Activated CD4-positive, alpha-beta T cell treated with anti-CD3 and anti-CD28 coated beads for 36 hours (primary cell): ENCODE data around the gene ASB4. TPM values are rescaled to one million over a fixed set of nuclear protein-coding genes. Genes with fewer than 3 reads are reported as not detected.
A peak's percentile ranks its signal among the peaks of the same experiment; 100 is the strongest.

Source experiments
- ATAC-seq: fragments of 200-7000 bp; cut with Tn5 transposase; one replicate; pipeline ENCODE4 v1.10.0; 2021; ENCODE audit warnings: mild to moderate bottlenecking, moderate library complexity
- CTCF ChIA-PET: fragments of 350-600 bp; sonication (Branson Sonifier 250); formaldehyde crosslinking; loops from one replicate; lab custom pipeline; 2021; ENCODE audit warnings: antibody characterized with exemption; lab: Charles Lee
- POLR2A ChIA-PET: fragments of 350-600 bp; sonication (Branson Sonifier 250); formaldehyde crosslinking; loops from one replicate; lab custom pipeline; 2021; ENCODE audit warnings: antibody characterized with exemption, inconsistent platforms; lab: Charles Lee
- DNase-seq: peaks from one replicate; pipeline ENCODE4 v3.0.0-alpha.2; 2020
- H3K27ac Mint-ChIP-seq: one replicate; pipeline ENCODE4 v1.8.0; 2021; ENCODE audit warnings: mixed read lengths
- H3K27me3 Mint-ChIP-seq: one replicate; pipeline ENCODE4 v1.8.0; 2021; ENCODE audit warnings: mixed read lengths
- H3K36me3 Mint-ChIP-seq: one replicate; pipeline ENCODE4 v1.8.0; 2021; ENCODE audit warnings: low read depth, mixed read lengths
- H3K4me1 Mint-ChIP-seq: one replicate; pipeline ENCODE4 v1.8.0; 2021; ENCODE audit warnings: mixed read lengths
- H3K4me3 Mint-ChIP-seq: one replicate; pipeline ENCODE4 v1.8.0; 2021; ENCODE audit warnings: mild to moderate bottlenecking, moderate library complexity, mixed read lengths
- H3K9me3 Mint-ChIP-seq: one replicate; pipeline ENCODE4 v1.8.0; 2021; ENCODE audit warnings: low read depth, mixed read lengths
- intact Hi-C, 2 experiments: fragments of 100-400 bp; cut with DNase I in 1 of 2; cut with micrococcal nuclease in 1 of 2; formaldehyde crosslinking; loops; one replicate each; pipeline versions ENCODE4 v1.14.2 to v1.15.1; 2022 to 2024; cut with DNase I, micrococcal nuclease
- total RNA-seq, 2 experiments: library from RNA; stranded (reverse); gene quantifications; one replicate each; pipeline ENCODE4 v1.2.3, GENCODE V29; 2021

ASB4 gene
- total RNA-seq, 2 experiments from 2014 or later: not detected

GRCh38 chr7:95469187-95469586 lies 16.6 kb upstream of the ASB4 start:
- intact Hi-C loops: no loop called here
- Mint-ChIP-seq H3K27me3 (peaks cover 2% of the 10 kb centered on the region), H3K9me3 (no peaks in the 10 kb centered on the region), H3K4me3 (no peak overlapping the region), H3K4me1 (peaks cover 13% of the 10 kb centered on the region), H3K36me3 (no peaks in the 10 kb centered on the region), H3K27ac (no peak overlapping the region)
- ATAC-seq (no peak), DNase-seq (no peak)
- CTCF ChIA-PET: no interaction called here
- POLR2A ChIA-PET: no interaction called here

GRCh38 chr7:95469848-95470247 lies 15.9 kb upstream of the ASB4 start:
- POLR2A ChIA-PET: no interaction called here
- Mint-ChIP-seq H3K9me3 (no peaks in the 10 kb centered on the region), H3K27ac (no peak overlapping the region), H3K4me1 (peaks cover 13% of the 10 kb centered on the region), H3K4me3 (no peak overlapping the region), H3K27me3 (no peaks in the 10 kb centered on the region), H3K36me3 (no peaks in the 10 kb centered on the region)
- ATAC-seq (no peak), DNase-seq (no peak)
- intact Hi-C loops: loop anchor here (10.0 kb wide), 3 partner anchors 215 to 815 kb away; partner anchors contain the start of gene SGCE (in 1 of the 2)
- CTCF ChIA-PET: interaction anchor here (1.3 kb wide), 1 partner anchor 42 kb away, joined by 3 read pairs; no protein-coding TSS in a partner anchor

DNA sequence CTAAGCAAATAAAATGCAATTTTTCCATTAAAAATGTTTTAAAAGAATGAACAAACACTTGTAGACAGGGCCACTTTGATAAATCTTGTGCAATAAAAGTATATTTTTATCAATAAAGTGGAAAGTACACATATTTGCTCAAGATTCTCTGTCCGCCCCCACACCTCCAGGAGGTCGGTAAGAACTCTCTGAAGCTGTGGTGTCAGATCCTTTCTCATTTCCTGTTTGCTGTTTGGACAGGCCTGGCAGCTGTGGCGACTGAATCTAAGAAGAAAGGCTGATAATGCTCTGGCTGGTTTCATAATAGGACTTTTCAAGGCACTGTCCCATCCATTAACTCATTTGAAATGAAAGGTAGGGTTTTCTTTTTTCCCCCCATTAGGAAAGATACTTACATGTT lies 15.3 kb upstream of the ASB4 start:
- ATAC-seq: no peak
- intact Hi-C loops: loop anchor here (10.0 kb wide), 3 partner anchors 216 to 816 kb away; partner anchors contain the start of gene SGCE (in 1 of the 2)
- peak; percentile 22 for DNase-seq
- Mint-ChIP-seq H3K4me3 (no peak overlapping the region), H3K36me3 (no peaks in the 10 kb centered on the region), H3K4me1 (peaks cover 13% of the 10 kb centered on the region), H3K27ac (no peak overlapping the region), H3K9me3 (no peaks in the 10 kb centered on the region), H3K27me3 (no peaks in the 10 kb centered on the region)
- ChIA-PET CTCF (interaction anchor here (1.3 kb wide), 1 partner anchor 41 kb away, joined by 3 read pairs; no protein-coding TSS in a partner anchor), POLR2A (no interaction called here)

GRCh38 chr7:95471071-95471470 lies 14.7 kb upstream of the ASB4 start:
- Mint-ChIP-seq H3K36me3 (no peaks in the 10 kb centered on the region), H3K27me3 (no peaks in the 10 kb centered on the region), H3K27ac (no peak overlapping the region), H3K4me3 (no peak overlapping the region), H3K9me3 (no peaks in the 10 kb centered on the region), H3K4me1 (peaks cover 13% of the 10 kb centered on the region)
- ChIA-PET POLR2A (no interaction called here), CTCF (interaction anchor here (1.3 kb wide), 1 partner anchor 41 kb away, joined by 3 read pairs; no protein-coding TSS in a partner anchor)
- DNase-seq (no peak), ATAC-seq (no peak)
- intact Hi-C loops: loop anchor here (10.0 kb wide), 3 partner anchors 216 to 816 kb away; partner anchors contain the start of gene SGCE (in 1 of the 2)

DNA sequence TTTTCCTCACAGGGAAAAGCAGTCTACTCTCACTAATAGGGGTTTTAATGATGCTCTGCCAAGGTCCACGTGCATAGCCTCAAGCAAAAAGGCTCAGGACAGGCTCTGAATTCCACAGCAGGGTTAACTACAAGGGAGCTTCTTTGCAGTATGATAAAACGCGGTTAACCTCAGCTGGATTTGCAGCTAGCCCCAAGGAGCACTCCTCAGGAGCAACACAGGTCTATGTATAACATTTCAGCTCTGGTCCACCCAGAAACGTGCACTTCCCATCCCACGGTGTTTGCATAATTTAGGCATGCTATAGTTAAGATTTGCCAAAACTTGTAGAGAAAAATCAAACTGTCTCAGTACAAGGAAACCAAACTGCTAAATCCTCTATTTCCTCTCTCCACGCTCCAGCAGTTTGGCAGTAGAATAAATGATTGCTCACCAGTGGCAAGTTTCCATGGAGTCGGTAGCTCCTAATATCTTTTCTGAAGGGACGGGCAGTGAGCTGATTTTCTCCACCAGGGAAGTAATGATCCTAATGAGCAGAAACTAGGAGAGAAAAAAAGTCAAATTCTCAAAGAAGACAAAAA lies 13.1 kb upstream of the ASB4 start:
- no peaks in the 10 kb centered on the region for H3K36me3 Mint-ChIP-seq
- ATAC-seq: no peak
- no peak overlapping the region for H3K4me3 Mint-ChIP-seq
- no peaks in the 10 kb centered on the region for H3K9me3 Mint-ChIP-seq
- H3K27me3 Mint-ChIP-seq: peaks cover under 1% of the 10 kb centered on the region
- ChIA-PET POLR2A (no interaction called here), CTCF (no interaction called here)
- H3K27ac Mint-ChIP-seq: no peak overlapping the region
- intact Hi-C loops: loop anchor here (10.0 kb wide), 3 partner anchors 218 to 818 kb away; partner anchors contain the start of gene SGCE (in 1 of the 2)
- H3K4me1 Mint-ChIP-seq: peaks cover 13% of the 10 kb centered on the region
- no peak for DNase-seq

- Mint-ChIP-seq H3K27me3 (peaks cover 8% of the 10 kb centered on the region), H3K27ac (no peak overlapping the region), H3K36me3 (no peaks in the 10 kb centered on the region), H3K4me1 (peaks cover 13% of the 10 kb centered on the region), H3K4me3 (no peak overlapping the region), H3K9me3 (no peaks in the 10 kb centered on the region)
- ATAC-seq: no peak
- CTCF ChIA-PET: interaction anchor here (7.6 kb wide), 1 partner anchor 16 kb away, joined by 85 read pairs; the partner anchor contains the start of gene ASB4
- POLR2A ChIA-PET: no interaction called here
- intact Hi-C loops: loop anchor here (10.0 kb wide), 3 partner anchors 219 to 819 kb away; partner anchors contain the start of gene SGCE (in 1 of the 2)
- no peak for DNase-seq
Observed at GRCh38 chr7:95473276-95473985, 12.3 kb upstream of the ASB4 start.

DNA sequence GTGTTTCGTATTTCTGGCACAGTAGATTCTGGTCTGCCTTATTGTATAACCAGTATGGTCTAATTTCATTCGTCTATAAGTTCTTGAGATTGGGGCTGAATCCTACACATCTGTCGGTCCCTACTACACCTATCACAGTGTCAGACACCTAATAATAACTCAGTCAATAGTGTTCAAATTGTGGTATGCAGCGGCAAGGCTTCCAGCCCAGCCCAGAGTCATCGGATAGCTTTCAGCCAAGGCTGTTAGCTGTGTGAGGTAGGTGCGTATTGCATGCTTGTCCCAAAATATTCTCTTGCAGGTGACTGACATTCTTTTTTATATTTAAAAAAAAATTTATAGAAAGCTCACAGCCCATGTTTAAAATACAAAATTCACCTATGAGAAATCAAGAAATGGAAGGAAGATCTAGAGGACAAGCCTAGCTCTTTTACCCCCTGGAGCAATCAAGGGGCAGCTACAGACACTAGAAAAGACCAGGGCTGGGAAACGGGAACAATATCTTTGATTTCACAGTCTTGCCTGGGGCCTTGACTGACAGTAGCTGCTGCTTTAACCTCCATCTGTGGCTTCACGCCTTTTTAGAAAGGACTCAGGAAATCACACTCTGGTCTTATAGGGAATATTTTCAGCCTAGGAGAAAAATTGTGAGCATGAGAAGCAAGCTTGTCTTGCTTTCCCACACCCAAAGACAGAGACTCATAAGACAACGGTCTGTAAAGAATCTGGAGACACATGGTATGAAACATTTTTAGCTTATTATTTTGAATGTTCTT lies 9.5 kb upstream of the ASB4 start:
- H3K4me3 Mint-ChIP-seq: no peak overlapping the region
- no peaks in the 10 kb centered on the region for H3K9me3 Mint-ChIP-seq
- no peaks in the 10 kb centered on the region for H3K36me3 Mint-ChIP-seq
- no peak for DNase-seq
- no peak overlapping the region for H3K27ac Mint-ChIP-seq
- intact Hi-C loops: loop anchor here (2.0 to 10.0 kb wide), 6 partner anchors 79 to 1027 kb away; partner anchors contain the start of genes PON3 (in 1 of the 2) and SGCE (in 1 of the 2)
- CTCF ChIA-PET: interaction anchor here (0.6 to 7.6 kb wide), 30 partner anchors 9 to 1508 kb away, joined by 3 to 85 read pairs (median 4); partner anchors contain the start of genes ASB4 and PON3
- no peaks in the 10 kb centered on the region for H3K4me1 Mint-ChIP-seq
- POLR2A ChIA-PET: no interaction called here
- no peak for ATAC-seq
- peaks cover 8% of the 10 kb centered on the region for H3K27me3 Mint-ChIP-seq

- H3K4me1 Mint-ChIP-seq: no peaks in the 10 kb centered on the region
- H3K9me3 Mint-ChIP-seq: no peaks in the 10 kb centered on the region
- peaks cover 8% of the 10 kb centered on the region for H3K27me3 Mint-ChIP-seq
- ChIA-PET CTCF (interaction anchor here (0.5 to 7.6 kb wide), 33 partner anchors 10 to 1509 kb away, joined by 3 to 85 read pairs (median 4); partner anchors contain the start of genes ASB4 and PON3), POLR2A (no interaction called here)
- H3K4me3 Mint-ChIP-seq: no peak overlapping the region
- ATAC-seq: peak; percentile 47
- H3K27ac Mint-ChIP-seq: no peak overlapping the region
- DNase-seq: peak; percentile 64
- intact Hi-C loops: loop anchor here (1.0 to 10.0 kb wide), 7 partner anchors 80 to 1028 kb away; partner anchors contain the start of genes PON3 (in 1 of the 2) and SGCE (in 1 of the 2)
- H3K36me3 Mint-ChIP-seq: no peaks in the 10 kb centered on the region
Observed at GRCh38 chr7:95476904-95477594, 8.7 kb upstream of the ASB4 start.

GRCh38 chr7:95478272-95479037 lies 7.3 kb upstream of the ASB4 start:
- Mint-ChIP-seq H3K4me1 (no peaks in the 10 kb centered on the region), H3K9me3 (no peaks in the 10 kb centered on the region), H3K27me3 (peaks cover 8% of the 10 kb centered on the region), H3K4me3 (no peak overlapping the region), H3K36me3 (no peaks in the 10 kb centered on the region), H3K27ac (no peak overlapping the region)
- ChIA-PET CTCF (interaction anchor here (0.5 to 7.6 kb wide), 4 partner anchors 11 to 165 kb away, joined by 3 to 85 read pairs (median 12); partner anchors contain the start of gene ASB4), POLR2A (no interaction called here)
- ATAC-seq (no peak), DNase-seq (peak; percentile 22)
- intact Hi-C loops: loop anchor here (5.0 to 10.0 kb wide), 4 partner anchors 224 to 824 kb away; partner anchors contain the start of gene SGCE (in 1 of the 2)
